ENCODE data around the gene MTARC2.

MTARC2 gene

GRCh38 chr1:220770245-220770913, 22.3 kb downstream of the MTARC2 start:
- DNase-seq: no peak

GRCh38 chr1:220772846-220773245, 24.7 kb downstream of the MTARC2 start:
- DNase-seq: no peak

DNA sequence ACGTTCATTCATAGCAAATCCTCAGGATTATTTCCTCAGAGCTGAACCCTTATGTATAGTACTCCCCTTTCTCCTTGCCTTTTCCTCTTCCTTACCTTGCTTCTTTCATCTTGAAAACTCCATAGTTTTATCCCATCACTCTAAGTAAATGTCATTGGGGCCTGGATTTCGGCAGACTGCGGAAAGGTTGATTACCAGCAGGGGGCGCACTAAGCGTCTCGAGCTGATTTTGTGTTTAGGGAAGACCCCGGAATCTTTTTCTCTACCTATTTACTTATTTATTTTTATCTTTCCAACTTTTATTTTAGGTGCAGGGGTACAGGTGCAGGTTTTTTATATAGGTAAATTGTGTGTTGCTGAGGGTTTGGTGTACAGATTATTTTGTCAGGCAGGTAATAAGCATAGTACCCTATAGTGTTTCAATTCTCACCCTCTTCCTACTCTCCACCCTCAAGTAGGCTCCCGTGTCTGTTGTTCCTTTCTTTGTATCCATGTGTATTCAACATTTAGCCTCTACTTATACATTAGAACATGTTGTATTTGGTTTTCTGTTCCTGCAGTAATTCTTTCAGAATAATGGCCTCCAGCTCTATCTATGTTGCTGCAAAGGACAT, 27.2 kb downstream of the MTARC2 start:
- DNase-seq: peak; percentile 66

DNA sequence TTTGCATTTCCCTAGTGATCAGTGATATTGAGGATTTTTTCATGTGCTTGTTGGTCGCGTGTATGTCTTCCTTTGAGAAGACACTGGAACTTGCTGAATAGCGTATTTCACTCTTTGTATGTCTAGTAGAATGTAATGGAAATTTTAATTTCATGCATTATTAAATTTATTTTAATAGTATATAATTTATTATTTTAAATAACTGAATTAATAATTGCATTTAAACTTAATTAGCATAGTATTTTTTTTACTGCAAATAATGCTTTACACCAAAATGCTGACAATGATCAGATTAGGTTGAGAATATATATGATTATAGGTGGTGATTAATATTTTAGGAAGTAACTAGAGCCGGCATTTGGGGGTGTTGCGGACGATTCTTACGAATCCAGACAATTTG, 28.1 kb downstream of the MTARC2 start:
- no peak for DNase-seq

DNA sequence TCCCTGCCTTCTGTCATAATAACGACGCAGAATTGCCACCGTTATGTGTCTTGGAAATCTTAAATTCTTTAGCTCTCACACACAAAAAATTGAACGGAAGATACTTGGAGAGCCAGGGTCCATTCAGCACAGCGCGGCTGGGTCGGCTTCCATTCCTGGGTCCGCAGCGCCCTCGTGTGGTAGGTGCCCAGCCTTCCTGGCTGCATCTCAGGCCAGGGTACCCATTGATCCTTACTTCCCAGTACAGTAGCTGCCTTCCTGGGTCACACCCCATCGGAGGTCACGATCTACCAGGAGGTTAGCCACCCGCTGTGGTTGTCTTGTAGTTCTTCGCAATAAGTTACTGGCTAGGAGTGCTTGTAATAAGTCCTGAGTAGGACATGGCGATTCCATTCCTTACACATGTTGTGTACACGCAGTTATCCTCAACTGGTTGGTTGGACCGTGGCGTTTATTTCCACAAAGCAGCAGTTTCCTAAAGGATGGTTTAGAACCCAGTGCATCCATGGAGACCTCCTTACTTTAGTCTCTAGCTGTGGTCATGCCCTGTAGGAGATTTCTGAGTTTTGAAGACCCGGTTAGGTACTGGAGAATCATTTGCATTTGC, 28.7 kb downstream of the MTARC2 start:
- peak; percentile 87 for DNase-seq

GRCh38 chr1:220783453-220783852, 35.3 kb downstream of the MTARC2 start:
- DNase-seq: peak; percentile 17

DNA sequence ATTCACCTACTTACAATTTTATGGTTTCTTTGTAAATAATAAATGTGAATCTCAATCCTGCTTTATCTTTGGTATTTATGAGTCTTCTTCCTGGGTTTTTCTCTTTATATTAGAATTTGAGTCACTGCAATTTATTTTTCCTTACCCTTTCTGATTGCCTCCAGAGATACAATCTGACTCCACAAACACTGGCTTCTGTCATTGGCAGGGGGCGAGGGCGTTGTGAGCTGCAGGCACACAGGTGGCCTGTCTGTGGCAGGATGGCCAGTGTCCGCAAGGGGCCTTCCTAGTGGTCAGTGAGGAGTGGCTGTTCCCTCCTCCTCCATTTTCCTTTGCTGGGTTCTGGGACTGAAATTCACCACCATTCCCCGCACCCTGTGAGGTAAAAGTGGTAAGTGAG, 36.6 kb downstream of the MTARC2 start:
- DNase-seq: no peak

DNA sequence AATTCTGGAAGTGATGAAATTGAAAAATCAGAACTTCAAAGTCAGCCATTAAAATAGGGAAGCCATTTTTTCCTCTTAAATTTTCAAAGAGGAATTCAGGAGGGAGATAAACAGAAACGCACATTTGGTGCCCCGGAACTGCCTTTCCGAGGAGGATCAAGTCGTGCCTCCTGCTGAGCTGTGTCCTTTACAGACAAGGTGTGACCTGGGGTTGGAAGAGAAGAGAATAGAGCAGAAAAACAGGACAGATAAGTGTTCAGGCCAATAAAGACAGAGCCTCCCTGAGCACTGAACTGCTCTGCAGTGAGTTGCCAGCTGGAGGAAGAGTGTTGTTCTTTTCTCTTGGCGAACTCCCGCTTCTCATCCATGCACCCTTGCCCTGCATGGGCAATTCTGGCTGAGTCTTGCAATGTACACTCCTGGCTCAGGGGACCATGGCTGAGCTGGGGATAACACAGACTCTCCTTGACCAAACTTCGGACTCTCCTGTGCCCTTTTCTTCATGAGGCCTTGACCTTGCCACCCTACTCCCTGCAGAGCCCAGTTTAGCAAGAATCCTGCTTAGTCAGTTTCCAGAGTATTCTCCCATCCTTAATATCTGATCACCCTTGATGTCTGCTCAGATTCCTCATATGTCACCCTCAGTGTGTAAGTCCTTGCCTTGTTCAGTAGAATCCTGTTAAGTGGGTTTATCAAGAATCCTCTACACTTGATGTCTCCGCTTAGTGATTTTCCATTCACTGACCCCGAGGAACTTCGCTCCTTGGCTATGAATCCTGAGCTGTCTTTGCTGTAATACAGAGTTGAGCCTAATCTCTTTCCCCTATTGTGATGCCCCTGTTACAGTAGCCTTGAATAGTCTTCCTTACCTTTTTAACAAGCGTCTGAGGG, 37.3 kb downstream of the MTARC2 start:
- DNase-seq: no peak

DNA sequence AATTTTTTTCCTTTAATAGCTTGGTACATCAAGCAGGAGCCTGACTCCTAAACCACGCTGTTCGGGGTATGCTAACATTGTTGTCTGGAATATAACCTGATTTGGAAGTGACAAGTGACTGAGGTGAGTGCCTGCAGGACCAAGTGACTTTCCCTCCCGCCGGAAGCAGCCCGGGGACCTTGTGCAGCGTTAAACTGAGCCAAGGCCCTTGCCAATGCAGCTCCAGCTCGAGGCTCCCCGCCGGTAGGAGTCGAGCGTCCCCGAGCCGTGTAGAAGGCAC, 37.9 kb downstream of the MTARC2 start:
- peak; percentile 24 for DNase-seq

- peak; percentile 80 for DNase-seq
These were observed 38.4 kb downstream of the MTARC2 start, which contains the start of gene MTARC1 for GRCh38 chr1:220786337-220787068. MTARC1 (plus strand) TSS chr1:220786913; CDS start chr1:220786945, 32 bp downstream.

DNA sequence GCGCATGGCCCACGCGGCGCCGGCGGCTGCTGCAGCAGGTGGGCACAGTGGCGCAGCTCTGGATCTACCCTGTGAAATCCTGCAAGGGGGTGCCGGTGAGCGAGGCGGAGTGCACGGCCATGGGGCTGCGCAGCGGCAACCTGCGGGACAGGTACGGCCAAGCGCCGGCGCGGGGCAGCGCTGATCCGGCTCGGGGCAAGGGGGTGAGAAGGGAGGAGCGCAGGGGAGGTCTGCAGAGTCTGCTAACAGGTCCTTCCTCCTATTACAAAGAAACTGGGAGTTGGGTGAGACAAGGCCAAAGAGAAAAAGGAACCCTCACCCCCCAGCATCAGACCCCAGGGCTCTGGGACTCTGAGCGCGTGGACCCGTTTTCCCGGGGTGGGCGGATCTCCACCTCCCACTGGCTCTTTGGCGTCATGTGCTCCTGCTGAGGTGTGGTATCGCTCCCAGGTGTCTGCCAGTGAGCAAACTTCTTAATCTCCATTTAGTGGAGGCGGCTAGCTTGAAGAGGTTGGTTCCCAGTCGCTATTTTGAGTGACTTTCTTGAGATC, 39.0 kb downstream of the MTARC2 start:
- DNase-seq: peak; percentile 19

DNA sequence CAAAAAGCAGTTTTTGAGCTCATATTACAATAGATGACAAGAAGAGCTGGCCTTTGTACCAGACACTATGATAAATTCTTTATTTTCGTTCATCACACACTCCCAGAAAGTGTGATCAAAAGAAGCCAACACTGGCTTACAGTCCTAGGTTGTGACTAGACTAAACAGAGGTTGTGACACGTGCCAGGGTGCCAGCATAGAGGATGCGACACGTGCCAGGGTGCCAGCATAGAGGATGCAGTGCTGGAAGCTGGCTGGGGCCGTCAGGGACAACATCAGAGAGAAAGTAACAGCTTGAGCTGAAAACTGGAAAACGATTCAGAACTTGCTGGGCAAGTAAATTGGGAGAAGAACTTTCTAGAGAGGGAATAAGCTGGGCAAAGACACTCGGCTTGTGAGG, 40.8 kb downstream of the MTARC2 start:
- DNase-seq: no peak

GRCh38 chr1:220789532-220790147, 41.5 kb downstream of the MTARC2 start:
- DNase-seq: peak; percentile 52

DNA sequence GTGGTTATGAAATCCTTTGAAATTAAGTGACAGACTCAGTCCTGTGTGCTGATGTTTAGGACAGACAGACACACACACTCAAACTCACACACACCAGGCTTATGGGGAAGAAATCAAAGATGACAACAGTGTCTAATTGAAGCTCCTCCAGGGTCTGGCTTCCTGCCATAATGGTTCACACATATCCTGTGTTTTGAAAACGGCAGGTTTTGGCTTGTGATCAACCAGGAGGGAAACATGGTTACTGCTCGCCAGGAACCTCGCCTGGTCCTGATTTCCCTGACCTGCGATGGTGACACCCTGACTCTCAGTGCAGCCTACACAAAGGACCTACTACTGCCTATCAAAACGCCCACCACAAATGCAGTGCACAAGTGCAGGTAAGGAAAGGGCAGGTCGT, 43.2 kb downstream of the MTARC2 start:
- DNase-seq: peak; percentile 21

DNA sequence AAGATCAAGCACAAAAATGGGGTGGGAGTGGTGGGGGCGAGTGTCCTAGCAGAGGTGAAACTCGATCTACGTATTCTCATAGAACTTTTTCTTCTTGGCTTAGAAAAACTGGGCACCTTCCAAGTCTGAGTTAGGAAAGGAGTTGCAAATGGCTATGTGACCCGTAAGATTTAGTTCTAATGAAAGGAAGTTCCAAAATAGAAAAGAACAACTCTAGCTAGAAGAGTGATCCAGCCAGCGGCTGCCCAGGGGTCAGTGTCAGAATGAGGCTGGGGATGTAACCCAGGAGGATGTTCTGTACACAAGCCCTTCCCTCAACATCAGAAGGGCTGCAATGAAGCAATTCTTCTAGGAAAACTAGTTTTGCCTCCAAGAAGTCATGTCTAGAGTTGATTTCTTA, 43.8 kb downstream of the MTARC2 start:
- no peak for DNase-seq

GRCh38 chr1:220796530-220796929, 48.4 kb downstream of the MTARC2 start:
- no peak for DNase-seq

DNA sequence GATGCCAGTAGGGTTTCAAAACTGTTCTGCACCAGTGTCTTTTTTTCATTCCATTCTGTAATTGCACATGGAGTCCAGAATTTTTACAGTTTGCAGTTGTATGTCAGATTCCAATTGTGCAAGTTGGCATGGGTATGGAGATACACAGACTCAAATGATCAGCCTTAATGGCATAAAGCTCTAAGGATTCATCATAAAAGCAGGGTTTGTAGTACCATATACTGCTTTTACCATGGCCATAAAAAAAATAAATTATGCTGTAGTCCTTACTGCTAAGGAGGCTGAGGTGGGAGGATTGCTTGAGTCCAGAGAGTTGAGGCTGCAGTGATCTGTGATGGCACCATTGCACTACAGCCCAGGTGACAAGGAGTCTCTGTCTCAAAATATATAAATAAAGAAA, 48.9 kb downstream of the MTARC2 start:
- DNase-seq: no peak

DNA sequence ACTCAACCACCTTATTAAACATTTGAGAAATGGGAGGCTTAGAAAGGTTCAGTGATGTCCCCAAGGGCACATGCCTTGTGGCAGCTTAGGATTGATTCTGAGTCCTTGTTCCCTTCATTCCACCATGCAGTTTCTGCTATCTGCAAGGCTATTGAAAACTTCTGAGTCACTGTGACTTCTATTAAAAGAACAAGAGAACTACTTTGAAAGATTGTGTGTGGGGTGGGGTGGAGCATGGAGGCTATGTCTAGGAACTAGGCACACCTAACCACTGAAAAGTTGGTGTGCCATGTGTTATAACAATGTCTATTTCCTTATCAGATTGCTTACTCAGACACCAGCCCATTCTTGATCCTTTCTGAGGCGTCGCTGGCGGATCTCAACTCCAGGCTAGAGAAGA, 49.4 kb downstream of the MTARC2 start:
- DNase-seq: peak; percentile 39

- no peak for DNase-seq
These were observed 50.2 kb downstream of the MTARC2 start for GRCh38 chr1:220798338-220798737.

DNA sequence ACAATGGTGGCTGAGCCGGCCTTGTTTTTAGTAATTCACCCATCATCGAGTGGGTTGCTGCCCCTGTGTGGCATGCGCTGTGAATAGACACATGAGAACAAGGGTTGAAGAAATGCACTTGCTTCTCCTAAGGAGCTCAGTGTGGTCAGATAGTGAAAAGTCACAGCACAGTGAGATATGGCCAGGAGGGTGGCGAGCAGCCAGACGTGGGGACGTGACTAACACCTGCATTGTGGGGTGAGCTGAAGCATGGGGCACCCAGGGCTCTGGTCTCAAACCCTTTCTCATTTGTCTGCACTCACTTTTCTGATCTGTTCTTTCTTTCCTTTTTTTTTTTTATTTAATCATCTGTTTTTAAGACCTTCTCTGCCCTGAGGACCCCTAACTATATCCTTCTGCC, 52.1 kb downstream of the MTARC2 start:
- no peak for DNase-seq

DNA sequence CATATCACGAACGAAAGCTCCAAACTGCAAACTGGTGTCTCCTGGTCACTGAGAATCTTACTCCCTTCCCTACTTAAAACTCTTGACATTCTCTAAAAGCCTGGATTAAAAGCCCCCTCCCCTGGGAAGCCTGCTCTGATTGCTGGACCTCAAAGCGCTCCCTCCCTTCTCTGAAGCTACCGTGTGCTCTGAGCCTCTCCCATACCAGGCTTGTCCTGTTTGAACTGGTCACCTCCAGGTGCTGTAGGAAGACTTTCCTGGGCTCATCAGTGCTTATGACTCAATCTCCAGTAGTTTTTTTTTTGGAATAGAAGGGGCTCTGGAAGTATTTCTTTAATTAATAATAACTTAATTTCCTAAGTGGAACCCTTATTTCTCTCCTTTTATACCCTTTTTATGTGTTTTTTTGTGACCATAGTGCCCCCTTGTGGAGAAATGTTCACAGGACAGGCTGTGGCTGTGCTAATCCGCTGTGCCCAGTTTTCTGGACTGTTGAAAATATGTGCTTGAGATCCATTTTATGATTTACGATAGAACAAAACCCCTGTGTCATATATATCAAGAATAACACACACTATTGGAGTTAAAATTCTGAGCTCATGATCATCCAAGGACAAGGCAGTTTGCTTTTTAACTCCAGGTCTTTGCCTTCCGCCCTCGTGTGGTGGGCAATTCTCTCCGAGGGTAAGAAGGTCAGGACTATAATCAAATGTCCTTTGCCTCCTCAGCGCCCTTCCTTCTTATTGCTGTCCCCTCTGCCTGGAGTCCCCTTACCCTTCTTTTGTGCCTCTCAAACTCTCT, 55.5 kb downstream of the MTARC2 start:
- DNase-seq: peak; percentile 64
